IMR-90 (cell line): ENCODE data around the gene CDV3. TPM values are rescaled to one million over a fixed set of nuclear protein-coding genes. Genes with fewer than 3 reads are reported as not detected.

Experiments used
- ATAC-seq: fragments of 200-7000 bp; cut with Tn5 transposase; 2 replicates; pipeline ENCODE4 v1.9.1; 2020; ENCODE audit warnings: low read depth, mild to moderate bottlenecking, moderate library complexity
- BruUV-seq: library from RNA; stranded (reverse); fragments of 400-500 nt; replicated peaks from 2 replicates; lab custom pipeline; 2021; lab: Mats Ljungman, UMichigan
- CTCF ChIA-PET: fragments of 300-600 bp; formaldehyde crosslinking; extraction: SDS; loops from one replicate; lab custom pipeline; 2021; ENCODE audit warnings: antibody characterized with exemption; lab: Yijun Ruan, JAX
- POLR2A ChIA-PET: fragments of 300-600 bp; sonication (Branson Sonifier 250); formaldehyde crosslinking; loops from one replicate; lab custom pipeline; 2022; ENCODE audit warnings: antibody characterized with exemption; ENCODE audit not compliant: unreplicated experiment; lab: Charles Lee
- DNase-seq: peaks from one replicate; pipeline ENCODE4 v3.0.0; 2013
- H2AFZ ChIP-seq: replicated peaks from 2 replicates; pipeline ENCODE3; 2013; ENCODE audit warnings: low read length, mild to moderate bottlenecking; ENCODE audit not compliant: poor library complexity
- H2AK5ac ChIP-seq: 2 replicates; pipeline ENCODE4 v1.6.1; 2013; ENCODE audit warnings: low read depth, low read length, inconsistent platforms
- H2AK9ac ChIP-seq: replicated peaks from 2 replicates; pipeline ENCODE3; 2013; ENCODE audit warnings: mild to moderate bottlenecking, low read depth, low read length, moderate library complexity; ENCODE audit not compliant: poor library complexity
- H2BK120ac ChIP-seq: 2 replicates; pipeline ENCODE4 v1.6.1; 2013; ENCODE audit warnings: low read depth, low read length, inconsistent platforms
- H2BK15ac ChIP-seq: 3 replicates; pipeline ENCODE4 v1.6.1; 2013; ENCODE audit warnings: low read depth, low read length, inconsistent platforms
- H2BK20ac ChIP-seq: 2 replicates; pipeline ENCODE4 v1.6.1; 2013; ENCODE audit warnings: low read depth, mild to moderate bottlenecking, inconsistent platforms, low read length, moderate library complexity
- H2BK5ac ChIP-seq: 2 replicates; pipeline ENCODE4 v1.6.1; 2013; ENCODE audit warnings: mild to moderate bottlenecking, low read depth, low read length, inconsistent platforms; ENCODE audit not compliant: poor library complexity, severe bottlenecking
- H3K14ac ChIP-seq: replicated peaks from 2 replicates; pipeline ENCODE4 v1.6.1; 2013; ENCODE audit warnings: low read depth, low read length, inconsistent platforms
- H3K18ac ChIP-seq: 2 replicates; pipeline ENCODE4 v1.6.1; 2013; ENCODE audit warnings: low read depth, low read length, control low read depth
- H3K23ac ChIP-seq: 2 replicates; pipeline ENCODE4 v1.6.1; 2013; ENCODE audit warnings: low read depth, low read length, inconsistent platforms
- H3K27ac ChIP-seq: 2 replicates; pipeline ENCODE4 v1.5.1; 2013; ENCODE audit warnings: mild to moderate bottlenecking, control low read depth, low read length; ENCODE audit not compliant: insufficient read depth
- H3K27me3 ChIP-seq: 2 replicates; pipeline ENCODE4 v1.6.1; 2013; ENCODE audit warnings: low read length; ENCODE audit not compliant: control insufficient read depth, insufficient read depth
- H3K36me3 ChIP-seq: 2 replicates; pipeline ENCODE4 v1.6.1; 2013; ENCODE audit warnings: low read length, mixed read lengths; ENCODE audit not compliant: control insufficient read depth, insufficient read depth
- H3K4ac ChIP-seq: 2 replicates; pipeline ENCODE4 v1.6.1; 2013; ENCODE audit warnings: low read depth, low read length, inconsistent platforms
- H3K4me1 ChIP-seq: 2 replicates; pipeline ENCODE4 v1.6.1; 2013; ENCODE audit warnings: low read length, mixed read lengths; ENCODE audit not compliant: control insufficient read depth, insufficient read depth
- H3K4me2 ChIP-seq: 2 replicates; pipeline ENCODE4 v1.6.1; 2013; ENCODE audit warnings: low read depth, mild to moderate bottlenecking, control low read depth, low read length, moderate library complexity
- H3K4me3 ChIP-seq: 2 replicates; pipeline ENCODE4 v1.5.1; 2013; ENCODE audit warnings: low read depth, mild to moderate bottlenecking, control low read depth, low read length, moderate library complexity; ENCODE audit not compliant: insufficient read depth
- H3K56ac ChIP-seq: 2 replicates; pipeline ENCODE4 v1.6.1; 2013; ENCODE audit warnings: low read length, inconsistent platforms; ENCODE audit not compliant: insufficient read depth; ENCODE audit errors: extremely low read depth
- H3K79me1 ChIP-seq, 2 experiments: 2 replicates each; pipeline ENCODE4 v1.6.1; 2013; ENCODE audit warnings: low read length in 2 of 2, inconsistent platforms in 1 of 2, low read depth in 1 of 2
- H3K9ac ChIP-seq: 2 replicates; pipeline ENCODE4 v1.6.1; 2013; ENCODE audit warnings: low read depth, low read length, control low read depth
- H3K9me1 ChIP-seq: 2 replicates; pipeline ENCODE4 v1.6.1; 2013; ENCODE audit warnings: low read length, inconsistent platforms; ENCODE audit not compliant: insufficient read depth
- H3K9me3 ChIP-seq: 2 replicates; pipeline ENCODE4 v1.6.1; 2013; ENCODE audit warnings: low read length; ENCODE audit not compliant: control insufficient read depth, insufficient read depth
- H4K20me1 ChIP-seq: 2 replicates; pipeline ENCODE4 v1.6.1; 2013; ENCODE audit warnings: low read length, inconsistent platforms; ENCODE audit not compliant: insufficient read depth
- H4K5ac ChIP-seq: 2 replicates; pipeline ENCODE4 v1.6.1; 2013; ENCODE audit warnings: mild to moderate bottlenecking, low read depth, low read length, control low read depth
- H4K8ac ChIP-seq, 2 experiments: 2 replicates each; pipeline ENCODE4 v1.6.1; 2013; ENCODE audit warnings: low read depth in 2 of 2, low read length in 2 of 2, control low read depth in 1 of 2, inconsistent platforms in 1 of 2
- H4K91ac ChIP-seq: 2 replicates; pipeline ENCODE4 v1.6.1; 2013; ENCODE audit warnings: low read depth, low read length, inconsistent platforms; ENCODE audit not compliant: insufficient read depth
- CHD1 ChIP-seq: IDR thresholded peaks from 2 replicates; pipeline ENCODE4 v1.6.1; 2012; ENCODE audit warnings: low read depth, low read length, improper control_type of control experiment
- MXI1 ChIP-seq: IDR thresholded peaks from 2 replicates; pipeline ENCODE4 v1.6.1; 2012; ENCODE audit warnings: low read depth, mild to moderate bottlenecking, low read length, moderate library complexity, borderline replicate concordance
- POLR2A ChIP-seq: IDR thresholded peaks from 2 replicates; pipeline ENCODE4 v1.6.1; 2012; ENCODE audit warnings: mild to moderate bottlenecking, low read depth, low read length
- RFX5 ChIP-seq: IDR thresholded peaks from 2 replicates; pipeline ENCODE4 v1.8.0; 2012; ENCODE audit warnings: low read depth, mild to moderate bottlenecking, low read length, moderate library complexity
- WGBS, 2 experiments: methylation state at CpG; one replicate each; pipeline versions ENCODE4 v1.1.5 to v1.1.7; 2013; ENCODE audit warnings: missing lambda C conversion rate in 2 of 2; ENCODE audit not compliant: insufficient read length in 1 of 2; ENCODE audit errors: extremely low coverage in 2 of 2; 5-methylcytosine and 5-hydroxymethylcytosine counted together
- dilution Hi-C: fragments of 300-500 bp; cut with HindIII; formaldehyde crosslinking; loops from one replicate; pipeline ENCODE4 v1.14.3; 2018; ENCODE audit warnings: low sequenced_read_pairs; ENCODE audit not compliant: unreplicated experiment
- in situ Hi-C: fragments of 300-500 bp; cut with MboI; formaldehyde crosslinking; loops from 3 replicates; pipeline ENCODE4 v1.14.3; 2019; ENCODE audit warnings: low sequenced_read_pairs, inconsistent platforms, mixed read lengths
- intact Hi-C: fragments of 100-400 bp; cut with micrococcal nuclease; formaldehyde crosslinking; loops from 2 replicates; pipeline ENCODE4 v1.10.0; 2022
- polyA plus RNA-seq, 3 experiments: library from polyadenylated mRNA; depleted of rRNA; stranded (reverse); fragments of >200 nt; gene quantifications; 2 replicates each; pipeline ENCODE4 v1.2.3, GENCODE V29; 2012; ENCODE audit warnings: low replicate concordance in 1 of 3
- total RNA-seq: library from RNA; depleted of rRNA; stranded (reverse); fragments of >200 nt; gene quantifications from 2 replicates; pipeline ENCODE4 v1.2.3, GENCODE V29; 2012
- TF ChIP-seq, protein P1 (sequence below): fragments of 150-350 bp; IDR thresholded peaks from 2 replicates; pipeline ENCODE4 v1.6.1; 2017; ENCODE audit warnings: mild to moderate bottlenecking, antibody characterized with exemption, low read length, low read depth
- TF ChIP-seq, protein P2 (sequence below): conservative IDR thresholded peaks from 2 replicates; pipeline ENCODE4 v1.5.1; 2012; ENCODE audit warnings: mild to moderate bottlenecking, low read depth, low read length, improper control_type of control experiment
- TF ChIP-seq, protein P3 (sequence below): fragments of 150-350 bp; IDR thresholded peaks from 2 replicates; pipeline ENCODE4 v1.6.1; 2016; ENCODE audit warnings: low read depth, mild to moderate bottlenecking, low read length, moderate library complexity, borderline replicate concordance

Gene CDV3
- total and polyA plus RNA-seq, 2 of the 4 experiments (the other 2 are of a cell fraction): 93.6 to 120 TPM

DNA sequence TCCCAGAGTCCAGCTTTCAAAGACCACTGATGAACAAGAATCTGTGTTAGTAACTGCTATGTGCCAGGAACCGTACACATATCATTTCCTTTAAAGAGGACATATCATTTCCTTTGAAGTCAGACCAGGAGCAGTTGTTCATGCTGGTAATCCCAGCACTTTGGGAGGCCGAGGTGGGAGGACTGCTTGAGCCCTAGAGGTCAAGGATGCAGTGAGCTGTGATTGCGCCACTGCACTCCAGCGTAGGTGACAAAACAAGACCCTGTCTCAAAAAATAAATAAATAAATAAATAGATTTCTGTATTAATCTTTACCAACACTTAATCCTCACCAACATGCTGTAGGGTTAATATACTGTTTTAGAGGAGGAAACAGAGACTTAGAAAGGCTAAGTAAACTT, 23.9 kb upstream of the CDV3 start:
- Histone ChIP-seq H3K56ac (no peak overlapping the region), H3K23ac (no peak overlapping the region), H2BK5ac (no peak overlapping the region), H3K79me1 (no peaks in the 10 kb centered on the region), H3K4me2 (no peak overlapping the region), H3K9me3 (no peaks in the 10 kb centered on the region), H4K91ac (peak overlapping the region; percentile 2; the same call in 1 of the 2 replicates), H3K27me3 (no peaks in the 10 kb centered on the region), H3K27ac (no peak overlapping the region), H4K5ac (no peak overlapping the region), H3K14ac (no peak overlapping the region; the same call in 1 of the 2 replicates), H2BK120ac (peak overlapping the region; percentile 44; the same call in 1 of the 2 replicates), H3K4me3 (no peak overlapping the region), H3K9ac (no peak overlapping the region), H3K4ac (peak overlapping the region; percentile 50; the same call in 1 of the 2 replicates), H2BK15ac (peak overlapping the region; percentile 53; the same call in 1 of the 3 replicates), H4K20me1 (no peaks in the 10 kb centered on the region), H4K8ac (no peak overlapping the region), H2AK5ac (no peak overlapping the region), H2AK9ac (no peak overlapping the region), H2BK20ac (peak overlapping the region; percentile 55), H3K4me1 (peaks cover 7% of the 10 kb centered on the region), H3K36me3 (no peaks in the 10 kb centered on the region), H2AFZ (no peak overlapping the region), H3K9me1 (no peaks in the 10 kb centered on the region), H3K18ac (no peak overlapping the region)
- no CpG with 5 or more reads among the region's 4 CpGs for WGBS, 2 experiments
- intact Hi-C loops (no loop called here), in situ Hi-C loops (no loop called here), dilution Hi-C loops (no loop called here)
- CTCF ChIA-PET: interaction anchor here (1.1 kb wide), 1 partner anchor 13 kb away, joined by 3 read pairs; no protein-coding TSS in a partner anchor
- DNase-seq (no peak), ATAC-seq (no peak)
- TF ChIP-seq, protein P1, sequence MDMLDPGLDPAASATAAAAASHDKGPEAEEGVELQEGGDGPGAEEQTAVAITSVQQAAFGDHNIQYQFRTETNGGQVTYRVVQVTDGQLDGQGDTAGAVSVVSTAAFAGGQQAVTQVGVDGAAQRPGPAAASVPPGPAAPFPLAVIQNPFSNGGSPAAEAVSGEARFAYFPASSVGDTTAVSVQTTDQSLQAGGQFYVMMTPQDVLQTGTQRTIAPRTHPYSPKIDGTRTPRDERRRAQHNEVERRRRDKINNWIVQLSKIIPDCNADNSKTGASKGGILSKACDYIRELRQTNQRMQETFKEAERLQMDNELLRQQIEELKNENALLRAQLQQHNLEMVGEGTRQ: no peak
- no peak for TF ChIP-seq RFX5
- TF ChIP-seq, protein P2, sequence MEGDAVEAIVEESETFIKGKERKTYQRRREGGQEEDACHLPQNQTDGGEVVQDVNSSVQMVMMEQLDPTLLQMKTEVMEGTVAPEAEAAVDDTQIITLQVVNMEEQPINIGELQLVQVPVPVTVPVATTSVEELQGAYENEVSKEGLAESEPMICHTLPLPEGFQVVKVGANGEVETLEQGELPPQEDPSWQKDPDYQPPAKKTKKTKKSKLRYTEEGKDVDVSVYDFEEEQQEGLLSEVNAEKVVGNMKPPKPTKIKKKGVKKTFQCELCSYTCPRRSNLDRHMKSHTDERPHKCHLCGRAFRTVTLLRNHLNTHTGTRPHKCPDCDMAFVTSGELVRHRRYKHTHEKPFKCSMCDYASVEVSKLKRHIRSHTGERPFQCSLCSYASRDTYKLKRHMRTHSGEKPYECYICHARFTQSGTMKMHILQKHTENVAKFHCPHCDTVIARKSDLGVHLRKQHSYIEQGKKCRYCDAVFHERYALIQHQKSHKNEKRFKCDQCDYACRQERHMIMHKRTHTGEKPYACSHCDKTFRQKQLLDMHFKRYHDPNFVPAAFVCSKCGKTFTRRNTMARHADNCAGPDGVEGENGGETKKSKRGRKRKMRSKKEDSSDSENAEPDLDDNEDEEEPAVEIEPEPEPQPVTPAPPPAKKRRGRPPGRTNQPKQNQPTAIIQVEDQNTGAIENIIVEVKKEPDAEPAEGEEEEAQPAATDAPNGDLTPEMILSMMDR: no peak
- no peak for TF ChIP-seq MXI1
- TF ChIP-seq CHD1: no peak
- TF ChIP-seq, protein P3, sequence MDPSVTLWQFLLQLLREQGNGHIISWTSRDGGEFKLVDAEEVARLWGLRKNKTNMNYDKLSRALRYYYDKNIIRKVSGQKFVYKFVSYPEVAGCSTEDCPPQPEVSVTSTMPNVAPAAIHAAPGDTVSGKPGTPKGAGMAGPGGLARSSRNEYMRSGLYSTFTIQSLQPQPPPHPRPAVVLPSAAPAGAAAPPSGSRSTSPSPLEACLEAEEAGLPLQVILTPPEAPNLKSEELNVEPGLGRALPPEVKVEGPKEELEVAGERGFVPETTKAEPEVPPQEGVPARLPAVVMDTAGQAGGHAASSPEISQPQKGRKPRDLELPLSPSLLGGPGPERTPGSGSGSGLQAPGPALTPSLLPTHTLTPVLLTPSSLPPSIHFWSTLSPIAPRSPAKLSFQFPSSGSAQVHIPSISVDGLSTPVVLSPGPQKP: no peak
- TF ChIP-seq POLR2A: no peak
- no TSS peak for BruUV-seq
- POLR2A ChIA-PET: no interaction called here
